Fibroblast of lung (primary cell): ENCODE data around the gene CCDC82. TPM values are rescaled to one million over a fixed set of nuclear protein-coding genes. Genes with fewer than 3 reads are reported as not detected.

Source experiments
- DNase-seq, 2 donors: peaks; one replicate each; pipeline versions ENCODE4 v3.0.0 to v3.0.0-alpha.2; 2010; ENCODE audit warnings: low read depth in 2 of 2
- H2AFZ ChIP-seq: 2 replicates; pipeline ENCODE4 v1.5.1; 2012; ENCODE audit warnings: low read length, control low read depth, inconsistent platforms
- H3K27ac ChIP-seq: 2 replicates; pipeline ENCODE4 v1.5.1; 2011; ENCODE audit warnings: low read length, control low read depth; ENCODE audit not compliant: insufficient read depth
- H3K27me3 ChIP-seq: 2 replicates; pipeline ENCODE4 v1.5.1; 2011; ENCODE audit warnings: mild to moderate bottlenecking, low read length; ENCODE audit not compliant: control insufficient read depth, insufficient read depth
- H3K36me3 ChIP-seq: 2 replicates; pipeline ENCODE4 v1.5.1; 2011; ENCODE audit warnings: low read length; ENCODE audit not compliant: control insufficient read depth, insufficient read depth
- H3K4me1 ChIP-seq: 2 replicates; pipeline ENCODE4 v1.5.1; 2011; ENCODE audit warnings: low read length; ENCODE audit not compliant: control insufficient read depth, insufficient read depth; ENCODE audit errors: extremely low read depth
- H3K4me2 ChIP-seq: 2 replicates; pipeline ENCODE4 v1.5.1; 2011; ENCODE audit warnings: low read length, control low read depth; ENCODE audit not compliant: insufficient read depth; ENCODE audit errors: extremely low read depth
- H3K4me3 ChIP-seq, 4 experiments: fragments of 200-600 bp in 1 of 4; sonication (generic) in 1 of 4; replicated peaks in 1 of 4; 2 replicates each; pipeline ENCODE4 v1.5.1; 2011 to 2016; ENCODE audit warnings: low read length in 4 of 4, low read depth in 3 of 4, mild to moderate bottlenecking in 3 of 4, control low read depth in 2 of 4, inconsistent platforms in 1 of 4, mixed read lengths in 1 of 4; ENCODE audit not compliant: insufficient read depth in 1 of 4; ENCODE audit errors: control extremely low read depth in 1 of 4
- H3K79me2 ChIP-seq: 2 replicates; pipeline ENCODE4 v1.5.1; 2012; ENCODE audit warnings: mild to moderate bottlenecking, low read length, inconsistent platforms; ENCODE audit not compliant: control insufficient read depth, insufficient read depth
- H3K9ac ChIP-seq: 2 replicates; pipeline ENCODE4 v1.5.1; 2011; ENCODE audit warnings: mild to moderate bottlenecking, low read length, control low read depth; ENCODE audit not compliant: insufficient read depth
- H3K9me3 ChIP-seq: 2 replicates; pipeline ENCODE4 v1.5.1; 2012; ENCODE audit warnings: low read depth, low read length; ENCODE audit not compliant: control insufficient read depth, insufficient read depth
- H4K20me1 ChIP-seq: 2 replicates; pipeline ENCODE4 v1.5.1; 2011; ENCODE audit warnings: low read length; ENCODE audit not compliant: control insufficient read depth, insufficient read depth; ENCODE audit errors: extremely low read depth
- EZH2 ChIP-seq: IDR thresholded peaks from 2 replicates; pipeline ENCODE4 v1.5.1; 2012; ENCODE audit warnings: low read length, control low read depth, mild to moderate bottlenecking; ENCODE audit errors: missing control alignments
- polyA plus RNA-seq, 2 donors: library from polyadenylated mRNA; depleted of rRNA in 1 of 2; stranded (reverse) in 1 of 2; unstranded in 1 of 2; fragments of >200 nt; gene quantifications; 2 replicates each; pipeline ENCODE4 v1.2.1, GENCODE V29; 2011 to 2012; ENCODE audit warnings: missing spikeins in 1 of 2
- total RNA-seq: library from RNA; depleted of rRNA; stranded (reverse); fragments of >200 nt; gene quantifications from 2 replicates; pipeline ENCODE4 v1.2.1, GENCODE V29; 2014
- TF ChIP-seq, protein P1 (sequence below), 2 donors: IDR thresholded peaks in 1 of 2; conservative IDR thresholded peaks in 1 of 2; 1 replicate in 1 of 2; 2 replicates in 1 of 2; pipeline ENCODE4 v1.5.1; 2011 to 2012; ENCODE audit warnings: low read length in 2 of 2, control low read depth in 1 of 2, inconsistent platforms in 1 of 2, low read depth in 1 of 2, mild to moderate bottlenecking in 1 of 2

The CCDC82 gene
- total and polyA plus RNA-seq, 2 donors (not counting 1 experiment from before 2014, with no cell fraction given) = 14.2 to 19.5 TPM

DNA sequence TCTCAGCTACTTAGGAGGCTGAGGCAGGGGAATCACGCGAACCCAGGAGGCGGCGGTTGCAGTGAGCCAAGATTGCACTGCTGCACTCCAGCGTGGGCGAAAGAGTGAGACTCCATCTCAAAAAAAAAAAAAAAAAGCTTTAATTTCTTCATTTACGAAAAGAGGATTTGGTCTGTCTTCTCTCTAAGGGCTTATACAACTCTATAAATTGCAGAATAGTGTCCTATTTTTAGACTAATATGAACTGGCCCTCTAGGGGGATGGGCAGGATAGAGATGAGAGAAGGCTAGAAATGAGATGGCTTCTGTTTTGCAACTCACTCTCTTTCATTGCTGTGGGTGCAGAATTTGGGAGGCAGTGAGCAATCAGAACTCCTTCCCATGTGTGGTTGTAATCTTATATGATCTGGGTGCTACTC lies 58.0 kb downstream of the CCDC82 start:
- H3K79me2 ChIP-seq = peaks cover 83% of the 10 kb centered on the region
- DNase-seq = peak in 1 of 2 donors; percentile 26
- no peak overlapping the region for H2AFZ ChIP-seq
- H3K36me3 ChIP-seq = no peaks in the 10 kb centered on the region
- no peaks in the 10 kb centered on the region for H4K20me1 ChIP-seq
- no peak overlapping the region for H3K9ac ChIP-seq
- H3K4me3 ChIP-seq = no peak overlapping the region
- H3K9me3 ChIP-seq = no peaks in the 10 kb centered on the region
- no peaks in the 10 kb centered on the region for H3K27me3 ChIP-seq
- H3K4me2 ChIP-seq = no peak overlapping the region
- no peak for TF ChIP-seq EZH2
- TF ChIP-seq, protein P1, sequence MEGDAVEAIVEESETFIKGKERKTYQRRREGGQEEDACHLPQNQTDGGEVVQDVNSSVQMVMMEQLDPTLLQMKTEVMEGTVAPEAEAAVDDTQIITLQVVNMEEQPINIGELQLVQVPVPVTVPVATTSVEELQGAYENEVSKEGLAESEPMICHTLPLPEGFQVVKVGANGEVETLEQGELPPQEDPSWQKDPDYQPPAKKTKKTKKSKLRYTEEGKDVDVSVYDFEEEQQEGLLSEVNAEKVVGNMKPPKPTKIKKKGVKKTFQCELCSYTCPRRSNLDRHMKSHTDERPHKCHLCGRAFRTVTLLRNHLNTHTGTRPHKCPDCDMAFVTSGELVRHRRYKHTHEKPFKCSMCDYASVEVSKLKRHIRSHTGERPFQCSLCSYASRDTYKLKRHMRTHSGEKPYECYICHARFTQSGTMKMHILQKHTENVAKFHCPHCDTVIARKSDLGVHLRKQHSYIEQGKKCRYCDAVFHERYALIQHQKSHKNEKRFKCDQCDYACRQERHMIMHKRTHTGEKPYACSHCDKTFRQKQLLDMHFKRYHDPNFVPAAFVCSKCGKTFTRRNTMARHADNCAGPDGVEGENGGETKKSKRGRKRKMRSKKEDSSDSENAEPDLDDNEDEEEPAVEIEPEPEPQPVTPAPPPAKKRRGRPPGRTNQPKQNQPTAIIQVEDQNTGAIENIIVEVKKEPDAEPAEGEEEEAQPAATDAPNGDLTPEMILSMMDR (conservative IDR thresholded peaks at IDR 0.05 in 1 of 2, IDR thresholded peaks at IDR 0.05 in 1 of 2; ENCODE audit: low read depth in 1 of 2, low read length in 2 of 2) = no peak
- no peak overlapping the region for H3K27ac ChIP-seq
- peaks cover 13% of the 10 kb centered on the region for H3K4me1 ChIP-seq

DNA sequence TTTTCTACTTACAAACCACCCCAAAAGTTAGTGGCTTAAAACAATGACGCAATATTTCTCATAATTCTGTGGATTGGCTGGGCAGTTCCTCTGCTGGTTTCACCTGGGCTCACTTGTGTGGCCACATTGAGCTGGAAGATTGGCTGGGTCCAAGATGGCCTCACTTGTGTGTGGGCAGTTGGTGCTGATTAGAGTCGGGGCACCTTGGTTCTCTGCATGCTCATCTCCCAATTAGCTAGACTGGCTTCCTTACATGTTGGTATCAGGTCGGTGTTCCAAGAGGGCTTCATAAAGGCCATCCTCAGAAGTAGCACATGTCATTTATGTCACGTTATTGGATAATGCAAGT lies 59.2 kb downstream of the CCDC82 start:
- H3K9ac ChIP-seq = no peak overlapping the region
- H3K36me3 ChIP-seq = no peaks in the 10 kb centered on the region
- H3K9me3 ChIP-seq = no peaks in the 10 kb centered on the region
- H3K4me3 ChIP-seq = no peak overlapping the region
- H4K20me1 ChIP-seq = no peaks in the 10 kb centered on the region
- DNase-seq = no peak
- no peak overlapping the region for H2AFZ ChIP-seq
- TF ChIP-seq EZH2 = no peak
- TF ChIP-seq, protein P1 (conservative IDR thresholded peaks at IDR 0.05 in 1 of 2, IDR thresholded peaks at IDR 0.05 in 1 of 2; ENCODE audit: low read depth in 1 of 2, low read length in 2 of 2) = no peak
- peaks cover 80% of the 10 kb centered on the region for H3K79me2 ChIP-seq
- peaks cover 21% of the 10 kb centered on the region for H3K4me1 ChIP-seq
- no peaks in the 10 kb centered on the region for H3K27me3 ChIP-seq
- no peak overlapping the region for H3K4me2 ChIP-seq
- no peak overlapping the region for H3K27ac ChIP-seq

DNA sequence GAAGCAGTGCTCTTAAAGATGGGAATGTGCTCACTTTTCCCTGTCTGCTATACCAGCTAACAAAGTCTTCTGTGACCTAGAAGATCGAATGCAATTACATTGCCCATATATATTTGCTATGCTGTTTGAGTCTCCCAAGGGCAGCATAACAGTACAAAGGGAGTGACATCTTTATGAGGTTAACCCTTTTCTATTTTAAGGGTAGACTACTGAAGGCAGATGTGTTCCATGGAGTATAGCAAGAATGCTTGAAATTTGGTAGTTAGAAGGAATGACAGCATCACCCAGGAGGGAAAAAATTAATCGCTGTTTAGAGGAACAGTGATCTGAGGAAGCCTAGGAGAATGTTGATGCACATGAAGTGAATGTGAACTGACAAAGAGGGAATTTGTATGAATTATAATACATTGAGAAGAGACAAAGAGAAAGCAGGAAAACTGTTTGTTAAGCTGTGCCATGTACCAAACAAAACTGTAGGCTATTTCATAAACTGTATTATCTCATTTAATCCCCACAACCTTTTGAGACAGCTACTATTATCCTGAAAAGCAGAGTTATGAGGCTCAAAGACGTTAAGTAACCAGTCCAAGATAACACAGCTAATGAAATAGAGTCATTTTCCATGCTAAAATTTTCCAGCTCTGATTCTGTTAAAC lies 59.7 kb downstream of the CCDC82 start:
- Histone ChIP-seq H3K36me3 (no peaks in the 10 kb centered on the region), H3K9me3 (no peaks in the 10 kb centered on the region), H3K79me2 (peaks cover 77% of the 10 kb centered on the region), H4K20me1 (no peaks in the 10 kb centered on the region), H2AFZ (no peak overlapping the region), H3K27ac (no peak overlapping the region), H3K27me3 (no peaks in the 10 kb centered on the region), H3K4me2 (no peak overlapping the region), H3K4me3 (no peak overlapping the region), H3K4me1 (peaks cover 21% of the 10 kb centered on the region), H3K9ac (no peak overlapping the region)
- TF ChIP-seq, protein P1 (conservative IDR thresholded peaks at IDR 0.05 in 1 of 2, IDR thresholded peaks at IDR 0.05 in 1 of 2; ENCODE audit: low read depth in 1 of 2, low read length in 2 of 2) = no peak
- no peak for TF ChIP-seq EZH2
- peak in 1 of 2 donors; percentile 33 for DNase-seq
